Head of caudate nucleus (tissue), 42 donors: Measurements from ENCODE around the gene C17orf75.

ENCODE experiments used
- DNase-seq, 42 donors: peaks; one replicate each; pipeline versions ENCODE4 v3.0.0 to v3.0.0-alpha.2; 2020 to 2021; ENCODE audit warnings: mixed read lengths in 7 of 42
- intact Hi-C: fragments of 100-400 bp; cut with DNase I; formaldehyde crosslinking; loops from one replicate; pipeline ENCODE4 v1.15.0; 2022

C17orf75 gene

DNA sequence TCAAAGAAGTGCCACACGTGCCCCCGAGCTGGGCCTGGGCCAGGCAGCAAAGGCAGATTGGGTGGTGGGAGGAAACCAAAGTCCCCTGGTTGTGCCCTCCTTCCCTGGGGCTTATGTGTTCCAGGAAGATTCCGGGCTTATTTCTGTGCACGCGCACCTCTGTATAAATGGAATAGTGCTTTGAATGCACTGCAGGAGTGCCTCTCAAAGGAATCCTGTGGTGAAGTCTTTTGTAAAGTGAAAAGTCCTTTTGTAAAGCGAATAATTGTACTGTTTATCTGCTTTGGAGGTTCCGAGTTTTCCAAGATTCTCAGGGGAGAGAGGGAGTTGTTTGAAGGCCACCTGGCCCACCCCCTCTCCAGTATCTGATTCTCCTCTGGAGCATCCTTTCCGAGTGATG lies 26.8 kb downstream of the C17orf75 start:
- intact Hi-C loops, result no loop called here

GRCh38 chr17:32314636-32315035 lies 27.3 kb downstream of the C17orf75 start:
- intact Hi-C loops, result no loop called here
- no peak for DNase-seq

More for the DNA sequence above, 26.8 kb downstream of the C17orf75 start:
- DNase-seq, result no peak

DNA sequence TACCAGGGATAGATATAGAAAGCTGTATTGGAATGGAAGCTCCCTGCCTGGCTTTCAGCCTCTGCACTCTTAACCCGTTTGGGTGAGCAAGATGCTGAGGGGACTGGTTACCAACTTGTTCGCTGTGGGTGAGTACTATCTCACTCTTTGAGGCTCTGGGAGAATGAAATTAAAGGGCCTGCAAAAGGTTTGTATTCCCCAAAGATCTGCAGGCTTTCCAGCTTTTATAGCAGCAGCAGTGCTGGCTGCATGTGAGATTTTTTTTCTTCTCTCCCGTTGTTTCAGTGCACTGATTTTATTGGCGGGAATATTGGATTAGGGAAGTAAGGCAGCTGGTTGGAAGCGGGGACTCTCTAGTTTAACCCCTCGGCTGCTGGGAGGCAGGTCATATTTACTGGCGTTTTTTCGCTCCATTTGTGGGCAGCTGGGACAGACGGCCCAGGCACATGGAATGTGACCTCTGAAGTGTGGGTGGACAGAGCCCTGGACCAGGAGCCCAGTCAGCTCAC lies 30.9 kb downstream of the C17orf75 start:
- intact Hi-C loops, result no loop called here
- DNase-seq, result peak in 1 of 42 donors; percentile 21

DNA sequence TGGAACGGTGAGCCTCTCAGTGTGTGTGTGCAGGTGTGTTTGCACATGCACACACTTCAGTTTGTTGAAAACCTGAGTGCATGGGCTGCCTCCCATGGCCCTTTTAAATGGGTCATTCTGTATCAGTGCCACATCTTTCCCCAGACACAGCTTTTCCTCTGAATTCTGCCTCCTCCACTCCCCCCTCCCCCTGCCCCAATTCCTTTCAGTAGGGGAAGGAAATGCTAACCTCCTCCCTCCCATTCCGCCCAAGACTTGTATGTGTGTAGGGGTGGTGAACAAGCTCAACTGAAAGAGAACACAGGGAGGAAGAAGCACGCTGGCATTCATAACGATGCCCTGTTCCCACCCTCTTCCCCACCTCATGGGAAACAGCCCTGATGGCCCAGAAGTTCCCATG lies 34.3 kb downstream of the C17orf75 start:
- DNase-seq, result no peak
- intact Hi-C loops, result no loop called here

DNA sequence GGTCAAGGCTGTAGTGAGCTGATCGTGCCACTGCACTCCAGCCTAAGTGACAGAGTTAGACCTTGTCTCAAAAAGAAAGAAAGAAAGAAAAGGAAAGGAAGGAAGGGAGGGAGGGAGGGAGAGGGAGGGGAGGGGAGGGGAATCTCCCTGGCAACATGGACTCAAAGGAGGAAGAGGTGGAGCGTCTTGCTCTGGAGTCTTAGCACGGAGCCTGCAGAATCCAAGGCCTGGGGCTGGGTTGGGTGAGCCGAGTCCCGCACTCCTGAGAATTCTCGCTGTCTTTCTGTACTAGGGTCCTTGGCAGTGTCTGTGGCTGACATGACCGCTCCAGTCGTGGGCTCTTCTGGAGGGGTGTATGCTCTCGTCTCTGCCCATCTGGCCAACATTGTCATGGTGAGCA lies 36.9 kb downstream of the C17orf75 start:
- intact Hi-C loops, result no loop called here

DNA sequence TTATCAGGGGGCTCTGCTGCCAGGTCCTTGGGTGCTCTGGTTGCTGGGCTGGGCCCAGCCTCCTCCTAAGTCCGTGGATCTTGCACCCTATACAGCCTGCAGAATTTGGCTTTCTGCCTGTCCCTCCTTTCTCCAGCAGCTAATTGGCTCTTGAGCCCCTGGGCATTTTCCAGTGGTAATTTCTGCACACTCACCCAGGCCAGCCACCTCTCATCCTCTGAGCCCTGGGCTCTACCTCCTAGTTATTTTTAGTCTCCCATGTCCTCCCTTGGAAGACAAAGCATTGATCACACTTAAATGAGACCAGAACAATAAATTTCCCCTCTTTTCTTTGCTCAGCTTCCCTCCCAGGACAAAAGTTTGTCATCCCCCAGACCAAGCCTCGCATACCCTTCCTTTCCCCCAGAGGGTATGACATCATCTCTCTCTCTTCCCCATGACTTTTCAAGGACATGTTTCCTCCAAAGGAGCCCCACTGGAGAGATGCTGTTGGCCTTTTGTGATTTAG lies 38.1 kb downstream of the C17orf75 start:
- intact Hi-C loops, result no loop called here
- DNase-seq, result no peak

More for the DNA sequence above, 36.9 kb downstream of the C17orf75 start:
- no peak for DNase-seq

GRCh38 chr17:32302860-32303649 lies 38.9 kb downstream of the C17orf75 start:
- intact Hi-C loops, result no loop called here
- no peak for DNase-seq

- intact Hi-C loops, result no loop called here
- no peak for DNase-seq
Measured at GRCh38 chr17:32302037-32302436, 39.9 kb downstream of the C17orf75 start.

DNA sequence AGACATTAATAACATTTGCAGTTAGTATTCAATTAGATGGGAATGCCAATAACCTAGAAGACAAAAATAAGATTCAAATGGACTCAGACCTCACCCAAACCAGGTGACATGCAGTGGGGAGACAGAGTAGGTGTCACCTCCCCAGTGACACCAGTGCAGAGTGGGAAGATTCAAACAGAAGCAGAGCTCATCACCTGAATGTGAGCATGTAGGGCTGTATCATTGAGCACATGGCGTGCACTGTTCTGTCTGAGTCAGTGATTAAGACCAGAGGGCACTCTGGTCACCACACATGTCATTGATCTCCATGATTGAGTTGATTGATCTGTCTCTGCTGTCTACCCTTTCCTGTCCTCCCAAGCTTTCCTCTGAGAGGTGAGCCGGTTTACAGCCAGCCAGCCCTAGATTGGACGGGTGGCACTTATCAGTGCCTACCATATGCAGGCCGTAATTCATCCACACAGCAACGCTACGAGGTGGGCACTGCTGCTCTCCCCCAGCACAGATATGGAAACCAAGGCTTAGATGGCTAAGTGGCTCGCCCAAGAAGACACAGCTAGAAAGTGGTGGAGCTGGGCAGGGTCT lies 42.3 kb downstream of the C17orf75 start:
- DNase-seq, result peak in 15 of 42 donors; percentile 17 to 75 (median 43)
- intact Hi-C loops, result no loop called here

- intact Hi-C loops, result no loop called here
- DNase-seq, result peak in 7 of 42 donors; percentile 17 to 50 (median 21)
Measured at GRCh38 chr17:32298721-32299579, 43.0 kb downstream of the C17orf75 start.

DNA sequence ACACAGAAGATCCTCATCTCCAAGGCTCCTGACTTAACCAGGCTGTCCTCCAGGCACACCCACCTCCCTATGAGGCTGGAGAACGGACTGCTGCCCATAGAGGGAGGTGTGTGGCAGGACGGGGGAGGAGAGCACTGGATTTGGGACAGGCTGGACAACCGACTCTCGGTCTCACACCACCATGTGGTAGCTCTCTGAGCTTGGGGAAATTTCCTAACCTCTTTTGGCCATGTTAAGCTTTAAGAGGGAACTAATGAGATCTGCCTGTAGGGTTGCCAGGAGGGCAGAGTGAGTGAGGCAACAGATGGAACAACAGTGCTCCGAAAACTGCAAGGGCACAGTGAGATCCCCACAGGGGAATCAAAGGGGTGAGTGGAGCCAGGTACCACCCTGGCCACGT lies 43.7 kb downstream of the C17orf75 start:
- intact Hi-C loops, result no loop called here
- DNase-seq, result no peak

DNA sequence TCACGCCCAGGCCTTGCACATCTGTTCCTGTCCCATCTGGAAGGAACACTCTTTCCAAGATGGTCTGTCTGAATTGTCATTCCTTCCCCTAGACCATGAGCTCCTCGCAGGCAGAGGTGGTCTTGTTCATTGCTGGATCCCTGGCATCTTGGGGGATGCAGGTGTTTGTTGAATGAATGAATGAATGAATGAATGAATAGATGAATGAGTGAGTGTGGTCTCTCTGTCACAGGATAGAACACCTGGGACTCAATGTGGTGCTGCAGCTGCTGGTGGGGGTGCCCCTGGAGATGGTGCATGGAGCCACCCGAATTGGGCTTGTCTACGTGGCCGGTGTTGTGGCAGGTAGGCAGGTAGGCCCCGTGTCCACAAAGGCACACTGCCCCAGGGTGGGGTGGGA lies 44.1 kb downstream of the C17orf75 start:
- no peak for DNase-seq
- intact Hi-C loops, result no loop called here

DNA sequence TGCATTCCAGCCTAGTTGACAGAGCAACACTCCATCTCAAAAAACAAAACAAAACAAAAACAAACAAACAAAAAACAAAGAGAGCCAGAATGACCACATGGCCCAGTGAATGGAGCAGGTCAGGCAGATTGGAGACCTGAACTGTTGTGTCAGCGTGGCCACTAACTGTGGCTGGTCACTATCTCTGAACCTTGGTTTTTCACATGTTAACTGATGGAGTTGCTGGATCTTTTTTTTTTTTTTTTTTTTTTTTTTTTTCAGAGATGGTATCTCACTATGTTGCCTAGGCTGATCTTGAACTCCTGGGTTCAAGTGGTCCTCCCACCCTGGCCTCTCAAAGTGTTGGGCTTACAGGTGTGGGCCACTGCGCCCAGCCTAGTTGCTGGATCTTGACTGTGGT lies 44.5 kb downstream of the C17orf75 start:
- intact Hi-C loops, result no loop called here
- DNase-seq, result no peak

DNA sequence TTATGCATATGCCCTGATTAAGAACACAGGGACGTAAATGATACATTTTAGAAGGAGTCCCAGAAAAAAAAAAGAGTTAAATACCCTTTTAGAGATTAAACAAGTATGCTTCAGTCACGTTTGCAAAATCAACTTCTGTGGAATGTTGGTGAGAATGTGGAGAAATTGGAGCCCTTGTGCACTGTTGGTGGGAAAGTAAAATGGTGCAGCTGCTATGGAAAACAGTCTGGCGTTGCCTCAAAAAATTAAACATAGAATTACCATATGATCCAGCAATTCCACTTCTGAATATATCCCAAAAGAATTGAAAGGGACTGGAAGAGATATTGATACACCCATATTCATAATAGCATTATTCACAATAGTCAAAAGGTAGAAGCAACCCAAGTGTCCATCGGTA lies 49.9 kb downstream of the C17orf75 start:
- no peak for DNase-seq
- intact Hi-C loops, result no loop called here

DNA sequence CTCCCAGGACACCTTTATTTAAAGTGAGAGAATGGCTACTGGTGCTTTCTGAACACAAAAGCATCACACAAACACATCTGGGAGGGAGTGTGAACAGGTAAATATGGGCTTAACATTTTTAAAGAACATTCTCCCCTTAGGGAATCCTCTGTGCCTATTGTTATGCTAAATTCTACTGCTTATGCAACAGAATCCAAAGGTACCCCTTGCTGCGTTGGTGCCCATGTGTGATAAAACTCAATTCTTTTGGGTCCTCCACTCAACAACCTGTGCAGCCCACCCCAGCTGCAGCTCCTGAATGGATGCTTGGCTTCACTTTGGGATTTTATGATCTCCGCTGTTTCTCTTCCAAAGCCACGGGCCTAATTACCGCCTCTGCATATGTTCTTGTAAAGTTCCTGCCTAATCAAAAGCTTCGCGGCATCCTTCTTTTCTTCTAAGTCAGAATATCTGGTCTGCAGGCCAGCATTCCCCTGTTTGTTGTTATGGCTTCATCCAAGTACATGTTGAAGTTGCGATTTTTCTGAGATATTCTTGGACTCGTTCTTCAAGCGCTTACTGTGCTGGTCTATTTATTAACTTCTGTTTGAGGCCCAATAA lies 52.4 kb downstream of the C17orf75 start:
- DNase-seq, result no peak
- intact Hi-C loops, result no loop called here

DNA sequence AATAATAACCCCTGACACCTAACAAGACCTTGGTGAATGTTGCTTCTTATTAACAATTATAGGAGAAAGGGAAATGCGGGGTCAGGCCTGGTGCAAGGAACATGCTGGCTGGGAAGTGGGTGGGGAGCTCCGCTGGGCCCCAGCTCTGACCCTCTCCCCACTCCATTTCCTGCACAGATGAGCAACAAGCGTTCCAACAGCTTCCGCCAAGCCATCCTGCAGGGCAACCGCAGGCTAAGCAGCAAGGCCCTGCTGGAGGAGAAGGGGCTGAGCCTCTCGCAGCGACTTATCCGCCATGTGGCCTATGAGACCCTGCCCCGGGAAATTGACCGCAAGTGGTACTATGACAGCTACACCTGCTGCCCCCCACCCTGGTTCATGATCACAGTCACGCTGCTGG lies 53.4 kb downstream of the C17orf75 start:
- intact Hi-C loops, result no loop called here
- DNase-seq, result no peak

GRCh38 chr17:32287804-32288511 lies 54.0 kb downstream of the C17orf75 start:
- intact Hi-C loops, result no loop called here
- DNase-seq, result no peak

DNA sequence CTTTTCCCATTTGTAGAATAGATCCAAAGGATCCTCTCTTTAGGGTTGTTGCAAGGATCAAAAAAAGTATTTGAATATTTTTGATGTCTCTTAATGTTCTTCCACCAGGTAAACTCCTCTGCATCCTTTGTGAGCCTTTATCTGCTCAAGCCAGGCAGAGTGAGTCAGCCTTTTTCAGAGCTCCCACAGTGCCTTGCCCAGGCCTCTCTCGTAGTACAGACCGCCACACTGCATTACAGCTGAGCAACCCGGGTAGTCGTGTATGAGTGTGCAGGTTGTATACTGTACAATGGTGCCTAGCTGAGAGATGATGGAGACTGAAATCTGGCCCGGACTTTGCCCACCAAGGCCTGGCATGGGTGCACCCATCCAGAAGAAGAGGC lies 55.5 kb downstream of the C17orf75 start:
- peak in 1 of 42 donors; percentile 38 for DNase-seq
- intact Hi-C loops, result no loop called here
